ENCODE measurements around the gene TOM1L2. TPM values are rescaled to one million over a fixed set of nuclear protein-coding genes. Genes with fewer than 3 reads are reported as not detected.

TOM1L2 gene
- total RNA-seq, 6 experiments from 2014 or later, result 92.1 to 144 (median 101) TPM

- Mint-ChIP-seq H3K4me1 (ENCODE audit: low read depth) (peaks cover 2% of the 10 kb centered on the region; the same call in 1 of the 2 replicates), H3K36me3 (ENCODE audit: low read depth) (peaks cover 13% of the 10 kb centered on the region), H3K4me3 (no peak overlapping the region), H3K27me3 (ENCODE audit: insufficient read depth) (peaks cover 10% of the 10 kb centered on the region), H3K27ac (no peak overlapping the region), H3K9me3 (no peaks in the 10 kb centered on the region)
- TF ChIP-seq CTCF (IDR thresholded peaks at IDR 0.05), result no peak; the same call in 1 of the 2 replicates
- no peak for DNase-seq
These were observed 171.6 kb downstream of the TOM1L2 start for GRCh38 chr17:17800504-17801021.

GRCh38 chr17:17798573-17799255 lies 173.5 kb downstream of the TOM1L2 start:
- Mint-ChIP-seq H3K4me3 (no peak overlapping the region), H3K36me3 (ENCODE audit: low read depth) (peaks cover 5% of the 10 kb centered on the region; the same call in 1 of the 2 replicates), H3K27ac (no peak overlapping the region), H3K27me3 (ENCODE audit: insufficient read depth) (peaks cover 7% of the 10 kb centered on the region), H3K9me3 (no peaks in the 10 kb centered on the region), H3K4me1 (ENCODE audit: low read depth) (no peaks in the 10 kb centered on the region)
- TF ChIP-seq CTCF (IDR thresholded peaks at IDR 0.05), result no peak
- DNase-seq, result no peak

GRCh38 chr17:17798010-17798556 lies 174.1 kb downstream of the TOM1L2 start:
- Mint-ChIP-seq H3K4me3 (no peak overlapping the region), H3K36me3 (ENCODE audit: low read depth) (peaks cover 5% of the 10 kb centered on the region; the same call in 1 of the 2 replicates), H3K4me1 (ENCODE audit: low read depth) (no peaks in the 10 kb centered on the region), H3K27me3 (ENCODE audit: insufficient read depth) (peaks cover 7% of the 10 kb centered on the region), H3K9me3 (no peaks in the 10 kb centered on the region), H3K27ac (no peak overlapping the region)
- no peak for TF ChIP-seq CTCF (IDR thresholded peaks at IDR 0.05)
- no peak for DNase-seq

- H3K9me3 Mint-ChIP-seq, result no peaks in the 10 kb centered on the region
- H3K27ac Mint-ChIP-seq, result no peak overlapping the region
- no peak overlapping the region for H3K4me3 Mint-ChIP-seq
- DNase-seq, result no peak
- peaks cover 5% of the 10 kb centered on the region; the same call in 1 of the 2 replicates for H3K36me3 Mint-ChIP-seq (ENCODE audit: low read depth)
- TF ChIP-seq CTCF (IDR thresholded peaks at IDR 0.05), result no peak
- peaks cover 7% of the 10 kb centered on the region for H3K27me3 Mint-ChIP-seq (ENCODE audit: insufficient read depth)
- H3K4me1 Mint-ChIP-seq (ENCODE audit: low read depth), result no peaks in the 10 kb centered on the region
These were observed 174.9 kb downstream of the TOM1L2 start for GRCh38 chr17:17797119-17797809.

GRCh38 chr17:17796787-17797061 lies 175.5 kb downstream of the TOM1L2 start:
- peaks cover 7% of the 10 kb centered on the region for H3K27me3 Mint-ChIP-seq (ENCODE audit: insufficient read depth)
- TF ChIP-seq CTCF (IDR thresholded peaks at IDR 0.05), result no peak
- H3K36me3 Mint-ChIP-seq (ENCODE audit: low read depth), result peaks cover 5% of the 10 kb centered on the region; the same call in 1 of the 2 replicates
- H3K27ac Mint-ChIP-seq, result no peak overlapping the region
- no peaks in the 10 kb centered on the region for H3K9me3 Mint-ChIP-seq
- H3K4me3 Mint-ChIP-seq, result no peak overlapping the region
- H3K4me1 Mint-ChIP-seq (ENCODE audit: low read depth), result no peaks in the 10 kb centered on the region
- no peak for DNase-seq
